ENCODE results near the gene AMZ1. TPM values are rescaled to one million over a fixed set of nuclear protein-coding genes. Genes with fewer than 3 reads are reported as not detected.
A peak's percentile ranks its signal among the peaks of the same experiment; 100 is the strongest.
"Not testable (repeated sequence)": the region's sequence is repeated elsewhere in the genome, so short reads cannot be mapped to it uniquely, and the experiment has no call there.

AMZ1 gene
- total RNA-seq, 1 donor from 2014 or later = 0.16 TPM

GRCh38 chr7:2667843-2668242, 20.2 kb upstream of the AMZ1 start:
- DNase-seq (ENCODE audit: low spot score) = no peak

- DNase-seq (ENCODE audit: low spot score) = no peak
Measured at GRCh38 chr7:2668401-2668800, 19.6 kb upstream of the AMZ1 start.

DNA sequence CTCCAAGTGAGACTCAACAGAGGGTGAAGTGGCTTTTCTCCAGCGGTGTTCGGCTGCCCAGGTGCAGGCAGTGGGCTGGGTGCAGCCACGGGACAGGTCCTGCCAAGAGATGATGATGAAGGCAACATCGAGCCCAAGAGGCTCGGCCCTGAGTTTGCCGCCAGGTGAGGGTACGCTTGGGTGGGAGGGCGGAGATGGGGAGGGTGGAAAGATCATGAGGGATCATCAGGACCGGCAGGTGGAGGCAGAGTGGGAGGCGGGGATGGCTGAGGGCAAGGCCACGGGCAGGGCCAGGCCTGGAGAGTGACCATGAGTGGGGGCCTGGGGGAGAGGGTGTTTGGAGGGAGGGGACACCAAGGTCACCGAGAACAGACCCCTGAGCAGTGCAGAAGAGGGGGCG, 17.8 kb upstream of the AMZ1 start:
- DNase-seq (ENCODE audit: low spot score) = no peak

GRCh38 chr7:2670720-2671391, 17.1 kb upstream of the AMZ1 start:
- DNase-seq (ENCODE audit: low spot score) = no peak

GRCh38 chr7:2673214-2673613, 14.8 kb upstream of the AMZ1 start:
- not testable (repeated sequence) for DNase-seq (ENCODE audit: low spot score)

GRCh38 chr7:2673934-2674333, 14.1 kb upstream of the AMZ1 start:
- no peak for DNase-seq (ENCODE audit: low spot score)

GRCh38 chr7:2675256-2675764, 12.7 kb upstream of the AMZ1 start:
- no peak for DNase-seq (ENCODE audit: low spot score)

- DNase-seq (ENCODE audit: low spot score) = not testable (repeated sequence)
Measured at GRCh38 chr7:2676576-2676975, 11.4 kb upstream of the AMZ1 start.

DNA sequence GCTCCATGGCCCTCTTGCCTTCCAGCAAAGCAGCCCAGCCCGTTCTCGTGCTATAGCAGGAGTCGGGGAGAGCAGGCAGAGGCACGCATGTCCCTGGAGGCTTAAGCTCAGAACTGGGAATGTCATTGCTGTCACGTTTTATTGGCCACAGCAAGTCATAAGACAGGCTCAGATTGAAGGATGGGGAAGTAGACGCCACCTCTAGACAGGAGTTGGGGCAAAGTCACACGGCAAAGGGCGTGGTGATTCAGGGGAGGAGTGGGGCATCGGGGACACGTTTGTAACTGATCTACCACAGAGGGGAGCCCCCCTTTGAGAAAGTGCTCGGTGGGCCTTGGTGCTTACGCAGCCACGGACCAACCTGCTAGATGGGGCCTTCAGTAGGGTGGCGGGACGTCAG, 9.5 kb upstream of the AMZ1 start:
- DNase-seq (ENCODE audit: low spot score) = not testable (repeated sequence)

- not testable (repeated sequence) for DNase-seq (ENCODE audit: low spot score)
Measured at GRCh38 chr7:2679135-2680127, 8.6 kb upstream of the AMZ1 start.

- DNase-seq (ENCODE audit: low spot score) = no peak
Measured at GRCh38 chr7:2680256-2680655, 7.7 kb upstream of the AMZ1 start.

DNA sequence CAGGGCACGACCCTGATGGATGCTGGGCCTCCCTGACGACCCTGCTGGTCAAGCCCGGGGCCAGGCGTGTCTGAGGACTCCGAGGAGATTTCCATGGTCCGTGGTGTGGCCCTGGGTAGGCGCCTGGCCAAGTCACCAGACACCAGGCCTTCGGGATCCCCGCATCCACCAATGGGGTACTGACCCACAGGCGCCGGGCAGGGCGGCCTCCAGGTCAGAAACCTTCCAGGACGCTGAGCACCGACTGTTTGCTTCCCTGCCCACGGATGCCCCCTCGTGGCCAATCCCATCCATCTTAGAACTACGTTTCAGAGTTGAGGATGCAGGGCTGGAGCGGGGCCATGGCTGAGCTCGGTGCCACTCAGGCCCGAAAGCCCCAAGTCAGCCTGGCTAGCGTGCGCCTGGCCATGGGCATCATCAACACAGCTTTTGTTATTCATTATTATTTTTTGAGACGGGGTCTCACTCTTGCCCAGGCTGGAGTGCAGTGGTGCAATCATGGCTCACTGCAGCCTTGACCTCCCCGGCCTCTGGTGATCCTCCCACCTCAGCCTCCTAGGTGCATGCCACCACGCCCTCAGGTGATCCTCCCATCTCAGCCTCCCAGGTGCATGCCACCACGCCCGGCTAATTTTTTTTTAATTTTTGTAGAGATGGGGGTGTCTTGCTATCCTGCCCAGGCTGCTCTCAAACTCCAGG, 7.1 kb upstream of the AMZ1 start:
- DNase-seq (ENCODE audit: low spot score) = peak; percentile 94

- no peak for DNase-seq (ENCODE audit: low spot score)
Measured at GRCh38 chr7:2681929-2682799, 5.8 kb upstream of the AMZ1 start.

DNA sequence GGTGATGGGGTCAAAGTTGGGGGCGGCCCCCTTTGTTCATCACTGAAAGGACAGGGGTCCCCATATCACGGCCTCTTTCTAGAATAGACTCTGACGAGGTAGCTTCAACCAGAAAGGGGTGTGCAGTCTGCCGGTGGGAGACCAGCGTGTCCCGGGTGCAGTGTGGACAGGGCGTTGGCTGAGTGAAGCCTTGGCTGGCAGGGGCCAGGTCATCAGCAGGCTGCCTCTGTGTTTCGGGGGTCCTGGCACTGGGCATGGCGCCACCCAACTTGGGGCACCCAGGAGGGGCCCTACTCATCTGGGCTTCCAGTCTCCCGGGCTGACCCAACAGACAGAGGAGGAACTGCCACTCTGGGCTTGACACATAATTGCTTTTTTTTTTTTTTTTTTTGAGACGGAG, 3.5 kb upstream of the AMZ1 start:
- DNase-seq (ENCODE audit: low spot score) = no peak

DNA sequence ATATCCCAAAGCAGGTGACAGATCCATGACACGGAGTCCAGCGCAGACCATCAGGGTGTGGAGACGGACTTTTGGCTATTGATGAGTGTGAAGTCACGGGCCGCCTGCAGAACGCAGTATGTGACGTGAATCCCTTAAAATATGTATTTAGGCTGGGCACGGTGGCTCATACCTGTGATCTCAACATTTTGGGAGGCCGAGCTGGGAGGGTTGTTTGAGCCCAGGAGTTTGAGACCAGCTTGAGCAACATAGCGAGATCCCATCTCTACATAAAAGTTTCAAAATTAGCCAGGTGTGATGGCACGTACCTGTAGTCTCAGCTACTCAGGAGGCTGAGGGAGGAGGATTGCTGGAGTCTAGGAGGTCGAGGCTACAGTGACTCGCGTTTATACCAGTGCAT, 1.9 kb upstream of the AMZ1 start:
- no peak for DNase-seq (ENCODE audit: low spot score)

GRCh38 chr7:2687338-2687869, 598 bp upstream of the AMZ1 start:
- DNase-seq (ENCODE audit: low spot score) = no peak

DNA sequence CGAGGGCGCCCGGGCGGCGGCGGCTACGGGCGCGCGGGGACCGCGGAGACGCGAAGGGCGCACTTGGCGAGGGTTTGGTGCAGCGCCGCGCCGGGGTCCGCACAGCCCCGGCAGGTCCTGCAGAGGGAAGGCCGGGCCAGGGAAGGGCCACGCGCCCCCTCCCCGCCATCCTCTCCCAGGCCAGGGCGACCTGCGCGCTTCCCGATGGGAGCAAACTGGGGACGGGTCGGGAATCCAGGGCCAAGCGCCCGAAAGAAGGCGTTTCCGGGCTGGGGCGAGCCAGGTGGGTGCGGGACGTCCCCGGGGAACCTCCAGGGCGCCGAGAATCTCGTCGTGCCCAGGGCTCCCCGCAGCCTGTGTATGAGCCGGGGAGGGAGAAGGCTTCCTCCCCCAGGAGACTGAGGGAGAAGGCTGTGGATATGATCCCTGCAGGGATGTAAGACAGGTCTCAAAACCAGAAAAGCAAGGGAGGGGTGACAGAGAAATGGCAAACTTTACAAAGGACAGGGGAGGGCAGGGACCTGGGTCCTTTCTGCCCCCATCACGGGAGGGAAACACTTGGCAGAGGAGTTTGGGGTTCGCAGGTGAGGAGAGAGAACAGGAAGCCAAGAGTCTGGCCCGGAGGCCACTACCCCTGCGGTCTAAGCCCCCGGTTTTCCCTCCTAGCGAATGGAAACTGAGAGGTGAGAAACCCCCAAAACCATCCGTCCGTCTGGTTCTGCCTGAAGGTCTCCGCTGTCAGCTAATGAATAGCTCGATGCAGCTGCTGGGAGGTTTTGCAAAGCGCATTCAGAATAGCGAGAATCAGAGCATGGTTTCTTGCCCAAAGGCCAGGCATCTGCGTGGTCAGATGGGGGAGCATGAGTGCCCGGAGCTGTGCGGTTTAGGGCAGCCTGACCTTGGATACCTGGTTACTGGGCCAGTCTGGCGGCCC, 674 bp downstream of the AMZ1 start:
- no peak for DNase-seq (ENCODE audit: low spot score)

DNA sequence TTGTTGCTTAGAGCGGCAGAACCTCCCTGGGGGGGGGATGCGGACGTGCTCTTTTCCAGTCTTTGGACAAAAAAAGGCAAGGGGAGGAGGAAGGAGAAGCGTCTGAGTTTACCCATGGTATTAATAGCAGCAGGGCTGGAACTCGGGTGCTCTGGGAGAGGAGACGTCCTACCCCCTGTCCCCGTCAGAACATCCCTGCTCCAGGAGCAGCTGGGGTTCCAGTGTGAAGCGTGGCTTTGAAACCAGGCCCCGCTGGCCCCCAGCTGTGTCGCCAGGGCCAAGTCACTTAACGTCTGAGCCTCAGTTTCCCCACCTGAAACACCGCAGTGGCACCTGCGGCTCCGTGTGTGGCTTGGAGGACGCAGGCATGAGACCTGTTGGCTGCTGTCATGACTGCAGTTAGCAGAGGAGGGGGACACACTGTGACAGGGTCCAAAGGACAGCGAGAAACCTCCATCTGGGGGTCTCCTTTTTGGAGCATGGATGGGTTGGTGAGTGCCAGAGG, 1.4 kb downstream of the AMZ1 start:
- DNase-seq (ENCODE audit: low spot score) = no peak
